Chondrocyte (in vitro differentiated cells): ENCODE measurements around the gene CDK5. TPM values are rescaled to one million over a fixed set of nuclear protein-coding genes. Genes with fewer than 3 reads are reported as not detected.

ENCODE experiments used
- DNase-seq: peaks from one replicate; pipeline ENCODE4 v3.0.0; 2021; ENCODE audit warnings: mixed read lengths, low spot score
- H3K27ac Mint-ChIP-seq: one replicate; pipeline ENCODE4 v1.8.0; 2021; ENCODE audit warnings: mild to moderate bottlenecking, moderate library complexity, mixed read lengths; ENCODE audit not compliant: unreplicated experiment
- H3K27me3 Mint-ChIP-seq: 2 replicates; pipeline ENCODE4 v1.8.0; 2021; ENCODE audit warnings: low read depth, mixed read lengths
- H3K36me3 Mint-ChIP-seq: 2 replicates; pipeline ENCODE4 v1.8.0; 2021; ENCODE audit warnings: low read depth, mixed read lengths
- H3K4me1 Mint-ChIP-seq: 2 replicates; pipeline ENCODE4 v1.8.0; 2021; ENCODE audit warnings: low read depth, mild to moderate bottlenecking, mixed read lengths
- H3K4me3 Mint-ChIP-seq: one replicate; pipeline ENCODE4 v1.8.0; 2021; ENCODE audit warnings: mild to moderate bottlenecking, moderate library complexity, mixed read lengths; ENCODE audit not compliant: unreplicated experiment
- H3K9me3 Mint-ChIP-seq: 2 replicates; pipeline ENCODE4 v1.8.0; 2021; ENCODE audit warnings: low read depth, mixed read lengths
- CTCF ChIP-seq: fragments of 200-600 bp; sonication (generic); IDR thresholded peaks from 2 replicates; pipeline ENCODE4 v1.5.0; 2021; ENCODE audit warnings: antibody characterized with exemption, mild to moderate bottlenecking, moderate library complexity
- total RNA-seq: library from RNA; stranded (reverse); gene quantifications from 3 replicates; pipeline ENCODE4 v1.2.1, GENCODE V29; 2021

CDK5 gene
- total RNA-seq, 1 donor from 2014 or later = 24.0 TPM

- no peak for DNase-seq
- Mint-ChIP-seq H3K27ac (no peak overlapping the region), H3K36me3 (peaks cover 17% of the 10 kb centered on the region), H3K4me1 (peaks cover 37% of the 10 kb centered on the region), H3K27me3 (no peaks in the 10 kb centered on the region), H3K4me3 (no peak overlapping the region), H3K9me3 (no peaks in the 10 kb centered on the region)
- no peak for TF ChIP-seq CTCF
Observed at GRCh38 chr7:151064993-151065392, 7.3 kb upstream of the CDK5 start.

- DNase-seq = no peak
- Mint-ChIP-seq H3K27ac (no peak overlapping the region), H3K36me3 (peaks cover 16% of the 10 kb centered on the region), H3K9me3 (no peaks in the 10 kb centered on the region), H3K27me3 (no peaks in the 10 kb centered on the region), H3K4me3 (no peak overlapping the region), H3K4me1 (peaks cover 37% of the 10 kb centered on the region)
- no peak for TF ChIP-seq CTCF
Observed at GRCh38 chr7:151064454-151064853, 6.8 kb upstream of the CDK5 start.

GRCh38 chr7:151063212-151063561, 5.5 kb upstream of the CDK5 start:
- DNase-seq = no peak
- Mint-ChIP-seq H3K4me1 (peaks cover 47% of the 10 kb centered on the region), H3K36me3 (peaks cover 12% of the 10 kb centered on the region), H3K9me3 (no peaks in the 10 kb centered on the region), H3K27ac (peak overlapping the region; percentile 87), H3K27me3 (no peaks in the 10 kb centered on the region), H3K4me3 (peak overlapping the region; percentile 96)
- no peak for TF ChIP-seq CTCF

- TF ChIP-seq CTCF = no peak
- peaks cover 42% of the 10 kb centered on the region for H3K4me1 Mint-ChIP-seq
- H3K27ac Mint-ChIP-seq = peak overlapping the region; percentile 97
- no peak for DNase-seq
- no peaks in the 10 kb centered on the region for H3K9me3 Mint-ChIP-seq
- peaks cover 9% of the 10 kb centered on the region for H3K36me3 Mint-ChIP-seq
- no peaks in the 10 kb centered on the region for H3K27me3 Mint-ChIP-seq
- H3K4me3 Mint-ChIP-seq = peak overlapping the region; percentile 96
Observed at GRCh38 chr7:151062399-151063211, 4.9 kb upstream of the CDK5 start.

- Mint-ChIP-seq H3K36me3 (peaks cover 9% of the 10 kb centered on the region), H3K9me3 (no peaks in the 10 kb centered on the region), H3K4me1 (peaks cover 43% of the 10 kb centered on the region), H3K4me3 (peak overlapping the region; percentile 96), H3K27me3 (no peaks in the 10 kb centered on the region), H3K27ac (peak overlapping the region; percentile 97)
- TF ChIP-seq CTCF = no peak
- DNase-seq = no peak
Observed at GRCh38 chr7:151062111-151062398, 4.4 kb upstream of the CDK5 start.
